H9 (cell line): ENCODE data around the gene WDR89. TPM values are rescaled to one million over a fixed set of nuclear protein-coding genes. Genes with fewer than 3 reads are reported as not detected.

ENCODE experiments used
- DNase-seq: peaks from one replicate; pipeline ENCODE4 v3.0.0-alpha.2; 2017
- H2AFZ ChIP-seq: one replicate; pipeline ENCODE4 v1.6.1; 2013; ENCODE audit warnings: mild to moderate bottlenecking, low read length, control low read depth, moderate library complexity
- H2AK5ac ChIP-seq: 2 replicates; pipeline ENCODE4 v1.6.1; 2013; ENCODE audit warnings: low read length, control low read depth, mixed read lengths; ENCODE audit not compliant: insufficient read length
- H2BK120ac ChIP-seq: one replicate; pipeline ENCODE4 v1.6.1; 2013; ENCODE audit warnings: low read depth, mild to moderate bottlenecking, low read length, control low read depth, inconsistent platforms; ENCODE audit not compliant: poor library complexity, severe bottlenecking
- H2BK12ac ChIP-seq: 2 replicates; pipeline ENCODE4 v1.6.1; 2013; ENCODE audit warnings: low read length, control low read depth, mixed read lengths, low read depth; ENCODE audit not compliant: insufficient read length
- H2BK15ac ChIP-seq: 2 replicates; pipeline ENCODE4 v1.6.1; 2013; ENCODE audit warnings: low read depth, low read length, control low read depth
- H2BK20ac ChIP-seq: one replicate; pipeline ENCODE4 v1.6.1; 2013; ENCODE audit warnings: low read depth, mild to moderate bottlenecking, low read length, control low read depth, inconsistent platforms; ENCODE audit not compliant: poor library complexity, severe bottlenecking
- H2BK5ac ChIP-seq: 2 replicates; pipeline ENCODE4 v1.6.1; 2013; ENCODE audit warnings: low read length, control low read depth, mixed read lengths; ENCODE audit not compliant: insufficient read length
- H3K14ac ChIP-seq: 2 replicates; pipeline ENCODE4 v1.6.1; 2013; ENCODE audit warnings: low read length, control low read depth; ENCODE audit not compliant: insufficient read depth
- H3K18ac ChIP-seq: 2 replicates; pipeline ENCODE4 v1.6.1; 2013; ENCODE audit warnings: low read depth, mild to moderate bottlenecking, mixed read lengths, low read length, control low read depth; ENCODE audit not compliant: insufficient read length
- H3K23ac ChIP-seq: 2 replicates; pipeline ENCODE4 v1.6.1; 2013; ENCODE audit warnings: low read length, control low read depth, mixed read lengths, low read depth; ENCODE audit not compliant: insufficient read length
- H3K23me2 ChIP-seq: 2 replicates; pipeline ENCODE4 v1.6.1; 2013; ENCODE audit warnings: low read depth, mild to moderate bottlenecking, mixed read lengths, low read length, control low read depth; ENCODE audit not compliant: insufficient read length, poor library complexity, severe bottlenecking
- H3K27ac ChIP-seq: 2 replicates; pipeline ENCODE4 v1.5.1; 2013; ENCODE audit warnings: low read length, control low read depth, mixed read lengths, low read depth; ENCODE audit not compliant: insufficient read length
- H3K27me3 ChIP-seq: 2 replicates; pipeline ENCODE4 v1.6.1; 2013; ENCODE audit warnings: low read length, control low read depth, inconsistent platforms; ENCODE audit not compliant: insufficient read depth
- H3K4ac ChIP-seq: 2 replicates; pipeline ENCODE4 v1.6.1; 2013; ENCODE audit warnings: low read depth, mild to moderate bottlenecking, control low read depth, inconsistent platforms, low read length, moderate library complexity
- H3K4me1 ChIP-seq: 2 replicates; pipeline ENCODE4 v1.6.1; 2013; ENCODE audit warnings: low read length, control low read depth, inconsistent platforms; ENCODE audit not compliant: insufficient read depth
- H3K4me2 ChIP-seq: 2 replicates; pipeline ENCODE4 v1.6.1; 2013; ENCODE audit warnings: low read length, control low read depth, mixed read lengths; ENCODE audit not compliant: insufficient read length, insufficient read depth
- H3K56ac ChIP-seq: 2 replicates; pipeline ENCODE4 v1.6.1; 2013; ENCODE audit warnings: low read depth, mild to moderate bottlenecking, mixed read lengths, low read length, control low read depth; ENCODE audit not compliant: insufficient read length
- H3K79me1 ChIP-seq: 2 replicates; pipeline ENCODE4 v1.6.1; 2013; ENCODE audit warnings: low read depth, mild to moderate bottlenecking, moderate library complexity, low read length, control low read depth, inconsistent platforms; ENCODE audit not compliant: insufficient read depth, poor library complexity, severe bottlenecking
- H3K79me2 ChIP-seq: 2 replicates; pipeline ENCODE4 v1.6.1; 2013; ENCODE audit warnings: low read length, control low read depth, inconsistent platforms; ENCODE audit not compliant: insufficient read depth
- H3K9ac ChIP-seq: 2 replicates; pipeline ENCODE4 v1.6.1; 2013; ENCODE audit warnings: low read length, control low read depth, mixed read lengths; ENCODE audit not compliant: insufficient read length; ENCODE audit errors: extremely low read depth
- H3K9me3 ChIP-seq: one replicate; pipeline ENCODE4 v1.6.1; 2013; ENCODE audit warnings: low read depth, low read length, inconsistent platforms; ENCODE audit not compliant: control insufficient read depth
- H3T11ph ChIP-seq: one replicate; pipeline ENCODE4 v1.6.1; 2013; ENCODE audit warnings: mild to moderate bottlenecking, low read length, control low read depth, inconsistent platforms
- H4K20me1 ChIP-seq: one replicate; pipeline ENCODE4 v1.6.1; 2013; ENCODE audit not compliant: control insufficient read depth, insufficient read length, insufficient read depth
- H4K5ac ChIP-seq: 2 replicates; pipeline ENCODE4 v1.6.1; 2013; ENCODE audit warnings: low read depth, mild to moderate bottlenecking, mixed read lengths, low read length, control low read depth; ENCODE audit not compliant: insufficient read length
- H4K8ac ChIP-seq: replicated peaks from 2 replicates; pipeline ENCODE4 v1.6.1; 2013; ENCODE audit warnings: low read length, control low read depth, mixed read lengths, low read depth; ENCODE audit not compliant: insufficient read length
- H4K91ac ChIP-seq: 2 replicates; pipeline ENCODE4 v1.6.1; 2013; ENCODE audit warnings: low read depth, mild to moderate bottlenecking, moderate library complexity, mixed read lengths, low read length, control low read depth; ENCODE audit not compliant: insufficient read length
- H3K27ac Mint-ChIP-seq, 3 experiments: 2 replicates in 2 of 3; 3 replicates in 1 of 3; pipeline ENCODE4 v1.8.0; 2020 to 2021; ENCODE audit warnings: mixed read lengths in 3 of 3, mild to moderate bottlenecking in 1 of 3, moderate library complexity in 1 of 3
- H3K27me3 Mint-ChIP-seq: 2 replicates; pipeline ENCODE4 v1.8.0; 2021; ENCODE audit warnings: low read depth, mild to moderate bottlenecking, moderate library complexity, mixed read lengths
- H3K36me3 Mint-ChIP-seq, 3 experiments: 2 replicates in 2 of 3; 3 replicates in 1 of 3; pipeline ENCODE4 v1.8.0; 2020 to 2021; ENCODE audit warnings: low read depth in 3 of 3, mixed read lengths in 3 of 3; ENCODE audit not compliant: insufficient read depth in 1 of 3
- H3K4me1 Mint-ChIP-seq, 2 experiments: 2 replicates each; pipeline ENCODE4 v1.8.0; 2020; ENCODE audit warnings: mixed read lengths in 2 of 2
- H3K4me3 Mint-ChIP-seq, 2 experiments: 2 replicates in 1 of 2; 3 replicates in 1 of 2; pipeline ENCODE4 v1.8.0; 2020 to 2021; ENCODE audit warnings: mild to moderate bottlenecking in 2 of 2, mixed read lengths in 2 of 2, moderate library complexity in 1 of 2
- H3K9me3 Mint-ChIP-seq, 2 experiments: 2 replicates in 1 of 2; 3 replicates in 1 of 2; pipeline ENCODE4 v1.8.0; 2020; ENCODE audit warnings: mild to moderate bottlenecking in 2 of 2, mixed read lengths in 2 of 2, moderate library complexity in 1 of 2
- CTCF ChIP-seq: fragments of 200-600 bp; sonication (generic); conservative IDR thresholded peaks from 3 replicates; pipeline ENCODE4 v1.8.0; 2021; ENCODE audit warnings: antibody characterized with exemption, mild to moderate bottlenecking
- WGBS: extraction: QIAGEN DNeasy Blood & Tissue Kit; methylation state at CpG from one replicate; pipeline ENCODE4 v1.1.7; 2013; ENCODE audit warnings: missing lambda C conversion rate, low lambda C conversion rate, mixed read lengths; ENCODE audit not compliant: insufficient read length; ENCODE audit errors: extremely low coverage; 5-methylcytosine and 5-hydroxymethylcytosine counted together
- total RNA-seq: library from RNA; stranded (reverse); gene quantifications from 2 replicates; pipeline ENCODE4 v1.2.1, GENCODE V29; 2021

The WDR89 gene
- total RNA-seq, 1 experiment from 2014 or later = 24.0 TPM

GRCh38 chr14:63650256-63650952, 8.7 kb upstream of the WDR89 start:
- Histone ChIP-seq H3K4me2 (no peak overlapping the region), H3K18ac (no peak overlapping the region), H3K79me2 (no peaks in the 10 kb centered on the region), H2AFZ (no peak overlapping the region), H4K5ac (no peak overlapping the region), H2BK120ac (no peak overlapping the region), H3K79me1 (no peaks in the 10 kb centered on the region), H3K27me3 (no peaks in the 10 kb centered on the region), H3K23ac (no peak overlapping the region), H3K9me3 (no peaks in the 10 kb centered on the region), H2BK15ac (no peak overlapping the region; the same call in 1 of the 2 replicates), H2AK5ac (no peak overlapping the region), H3K27ac (no peak overlapping the region), H3K9ac (no peak overlapping the region), H4K8ac (no peak overlapping the region), H3K56ac (no peak overlapping the region), H3T11ph (no peak overlapping the region), H4K20me1 (no peaks in the 10 kb centered on the region), H2BK20ac (no peak overlapping the region), H2BK12ac (no peak overlapping the region), H3K14ac (no peak overlapping the region), H3K4ac (no peak overlapping the region), H4K91ac (no peak overlapping the region), H2BK5ac (no peak overlapping the region), H3K4me1 (peaks cover 4% of the 10 kb centered on the region; the same call in 1 of the 2 replicates), H3K23me2 (no peaks in the 10 kb centered on the region)
- no peak for DNase-seq
- Mint-ChIP-seq H3K36me3 (no peaks in the 10 kb centered on the region), H3K27me3 (no peaks in the 10 kb centered on the region), H3K9me3 (no peaks in the 10 kb centered on the region), H3K27ac (no peak overlapping the region; a peak in 1 of 7 replicates), H3K4me1 (peaks cover 5 to 6% of the 10 kb centered on the region in 2 experiments; a peak in 3 of 4 replicates), H3K4me3 (no peak overlapping the region)
- WGBS = no CpG with 5 or more reads among the region's 3 CpGs
- no peak for TF ChIP-seq CTCF
